Coronary artery (tissue), 2 donors: ENCODE results near the gene PPIF.

Experiments
- DNase-seq: peaks from one replicate; pipeline ENCODE4 v3.0.0-alpha.2; 2017; ENCODE audit warnings: low spot score
- H3K27ac ChIP-seq, 2 donors: fragments of 200-600 bp; sonication (generic); one replicate each; pipeline ENCODE4 v1.5.1; 2016 to 2019
- H3K4me3 ChIP-seq: fragments of 200-600 bp; sonication (generic); 2 replicates; pipeline ENCODE4 v1.5.1; 2016; ENCODE audit warnings: mild to moderate bottlenecking, moderate library complexity
- CTCF ChIP-seq: fragments of 200-600 bp; sonication (generic); IDR thresholded peaks from one replicate; pipeline ENCODE4 v1.5.1; 2019; ENCODE audit warnings: antibody characterized with exemption

The PPIF gene

DNA sequence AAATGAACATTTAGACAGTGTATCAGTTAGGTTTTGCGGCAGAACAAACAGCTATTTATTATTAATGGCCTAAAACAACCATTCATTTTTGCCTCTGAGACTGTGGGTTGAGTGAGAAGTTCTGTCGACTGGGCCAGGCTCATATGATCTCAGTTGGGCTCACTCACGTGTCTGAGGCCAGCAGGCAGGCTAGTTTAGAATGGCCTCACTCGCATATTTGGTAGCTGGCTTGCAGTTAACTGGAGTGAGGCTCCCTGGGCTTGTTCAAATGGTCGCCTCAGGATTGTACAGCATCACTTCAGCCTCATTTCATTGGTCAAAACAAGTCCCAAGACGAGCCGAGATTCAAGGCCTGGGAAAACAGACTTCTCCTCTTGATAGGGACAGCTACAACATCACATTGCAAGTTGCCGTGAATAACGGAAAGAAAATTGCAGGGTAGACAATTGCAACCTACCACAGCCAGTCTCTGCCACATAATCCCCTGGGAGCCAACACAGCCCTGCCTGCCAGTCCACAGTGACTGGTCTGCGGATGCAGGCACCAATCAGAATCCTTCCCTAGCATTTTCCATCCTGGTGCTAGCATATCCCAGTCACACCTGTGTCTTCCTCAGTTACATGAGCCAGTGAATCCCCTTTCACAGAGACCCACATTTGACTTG is 23.1 kb upstream of the PPIF start:
- no peak overlapping the region for H3K4me3 ChIP-seq
- DNase-seq = no peak
- no peak for TF ChIP-seq CTCF
- H3K27ac ChIP-seq = no peak overlapping the region

DNA sequence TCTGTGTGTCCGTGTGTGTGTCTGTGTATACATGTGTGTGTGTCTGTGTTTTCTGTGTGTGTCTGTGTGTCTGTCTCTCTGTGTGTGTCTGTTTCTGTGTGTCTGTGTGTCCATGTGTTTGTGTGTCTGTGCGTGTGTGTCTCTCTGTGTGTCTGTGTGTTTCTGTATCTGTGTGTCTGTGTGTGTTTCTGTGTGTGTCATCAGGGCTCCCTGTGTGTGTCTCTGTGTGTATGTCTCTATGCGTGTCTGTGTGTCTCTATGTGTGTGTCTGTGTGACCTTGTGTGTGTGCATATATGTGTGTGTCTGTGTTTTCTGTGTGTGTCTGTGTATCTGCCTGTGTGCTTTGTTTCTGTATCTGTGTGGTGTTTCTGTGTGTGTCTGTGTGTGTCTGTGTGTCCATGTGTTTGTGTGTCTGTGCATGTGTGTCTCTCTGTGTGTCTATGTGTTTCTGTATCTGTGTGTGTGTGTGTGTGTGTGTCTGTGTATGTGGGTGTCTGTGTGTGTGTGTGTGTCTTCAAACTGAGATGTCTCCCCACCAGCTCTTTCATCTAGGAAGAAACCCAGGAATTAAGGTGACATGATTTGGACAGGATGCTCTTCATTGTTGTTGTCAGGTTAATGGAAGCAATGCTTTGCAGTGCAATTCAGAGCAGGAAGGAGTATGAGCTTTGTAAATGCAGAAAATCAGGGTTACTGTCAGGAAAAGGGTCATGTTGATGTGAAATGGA is 20.7 kb upstream of the PPIF start:
- DNase-seq = no peak
- no peak overlapping the region for H3K27ac ChIP-seq
- no peak overlapping the region for H3K4me3 ChIP-seq
- no peak for TF ChIP-seq CTCF

- Histone ChIP-seq H3K27ac (no peak overlapping the region), H3K4me3 (no peak overlapping the region)
- TF ChIP-seq CTCF = no peak
- no peak for DNase-seq
Measured at GRCh38 chr10:79327090-79327457, 20.2 kb upstream of the PPIF start.

DNA sequence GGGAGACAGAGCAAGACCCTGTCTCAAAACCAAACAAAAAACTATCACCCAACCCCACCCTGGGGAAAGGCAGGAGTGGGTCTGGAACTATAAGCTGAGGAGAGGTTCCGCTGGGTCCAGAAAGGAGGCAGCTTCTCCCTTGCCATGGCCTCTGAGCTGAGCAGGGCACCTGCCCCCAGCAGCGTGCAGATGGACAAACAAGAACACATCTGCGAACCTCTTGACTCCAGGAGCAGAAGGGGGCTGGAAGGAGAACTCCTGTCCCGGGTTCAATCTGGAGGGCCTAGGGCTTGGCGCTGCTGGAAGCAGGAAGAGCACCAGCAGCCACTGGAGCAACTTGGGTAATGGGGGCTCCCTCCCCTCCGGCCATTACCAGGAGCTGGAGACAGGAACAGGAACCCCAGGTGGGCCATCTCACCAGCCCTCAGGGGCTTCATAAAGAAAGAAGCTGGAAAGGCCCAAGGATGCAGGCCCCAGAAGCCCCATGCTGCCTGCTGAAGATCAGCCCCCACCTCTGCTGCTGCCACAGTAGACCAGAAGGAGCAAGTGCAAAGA is 19.0 kb upstream of the PPIF start:
- TF ChIP-seq CTCF = no peak

DNA sequence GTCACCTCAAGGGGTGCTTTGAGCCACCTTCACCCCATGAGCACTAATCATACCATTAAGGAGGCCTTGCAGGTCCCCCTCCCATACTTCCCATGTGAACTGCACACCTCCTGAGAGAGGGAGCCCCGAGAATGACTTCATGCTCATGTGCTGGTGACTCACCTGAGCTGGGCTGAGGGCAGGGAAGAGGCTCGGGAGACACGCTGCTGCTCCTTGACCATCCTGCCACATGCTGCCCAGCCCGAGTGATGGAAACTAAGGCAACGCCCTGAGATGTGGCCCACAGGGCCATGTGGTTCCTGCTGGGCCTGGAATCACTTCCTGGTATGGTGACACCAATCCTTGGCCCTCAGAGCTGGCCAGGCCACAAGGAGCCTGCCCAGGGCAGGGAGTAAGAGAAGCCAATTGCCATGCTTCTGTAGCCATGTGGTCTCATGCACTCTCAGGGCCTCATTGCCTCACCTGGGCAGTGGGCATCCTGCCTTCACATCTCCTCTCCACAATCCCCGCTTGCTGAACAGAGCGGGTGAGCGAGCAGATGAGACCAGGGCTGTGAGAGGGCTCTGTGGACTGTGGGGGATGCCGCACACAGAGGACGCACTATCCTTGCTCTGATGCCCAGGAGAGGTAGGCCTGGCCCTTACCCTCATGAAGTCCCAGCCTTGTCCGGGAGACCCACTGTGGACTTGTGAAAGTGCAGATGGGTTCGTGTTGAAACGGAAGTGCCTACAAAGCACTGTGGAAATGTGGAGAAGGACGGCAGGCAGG is 18.3 kb upstream of the PPIF start:
- no peak for TF ChIP-seq CTCF
- DNase-seq = no peak

More for the DNA sequence above, 19.0 kb upstream of the PPIF start:
- Histone ChIP-seq H3K4me3 (no peak overlapping the region), H3K27ac (no peak overlapping the region)
- DNase-seq = no peak

DNA sequence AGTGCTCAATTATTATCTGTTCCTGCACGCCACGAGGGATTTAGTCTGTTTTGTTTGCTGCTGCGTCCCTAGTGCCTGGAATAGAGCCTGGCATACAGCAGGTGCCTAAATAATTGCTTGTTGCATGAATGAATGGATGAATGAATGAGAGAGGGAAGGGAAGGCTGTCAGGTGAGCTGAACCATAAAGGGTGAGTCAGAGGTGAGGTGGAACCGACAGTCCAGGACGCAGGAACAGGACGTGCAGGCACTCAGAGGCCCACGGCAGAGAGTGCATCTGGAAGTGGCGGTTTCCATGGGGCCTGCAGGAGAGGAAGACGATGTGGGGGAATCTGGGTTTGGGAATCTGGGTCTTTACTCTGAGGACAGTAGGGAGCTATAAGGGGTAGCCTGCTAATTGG is 17.7 kb upstream of the PPIF start:
- TF ChIP-seq CTCF = no peak
- no peak for DNase-seq
- H3K4me3 ChIP-seq = no peak overlapping the region
- H3K27ac ChIP-seq = no peak overlapping the region

More for the DNA sequence above, 18.3 kb upstream of the PPIF start:
- Histone ChIP-seq H3K4me3 (no peak overlapping the region), H3K27ac (no peak overlapping the region)
